Activated CD4-positive, alpha-beta T cell treated with anti-CD3 and anti-CD28 coated beads, Interleukin-2, amount 50 U/mL, for 16 hours (primary cell): ENCODE measurements around the gene RNF11.

Experiments
- DNase-seq: peaks from one replicate; pipeline ENCODE4 v3.0.0-alpha.2; 2020

The RNF11 gene

GRCh38 chr1:51317798-51318197 is 81.7 kb downstream of the RNF11 start:
- DNase-seq: no peak

DNA sequence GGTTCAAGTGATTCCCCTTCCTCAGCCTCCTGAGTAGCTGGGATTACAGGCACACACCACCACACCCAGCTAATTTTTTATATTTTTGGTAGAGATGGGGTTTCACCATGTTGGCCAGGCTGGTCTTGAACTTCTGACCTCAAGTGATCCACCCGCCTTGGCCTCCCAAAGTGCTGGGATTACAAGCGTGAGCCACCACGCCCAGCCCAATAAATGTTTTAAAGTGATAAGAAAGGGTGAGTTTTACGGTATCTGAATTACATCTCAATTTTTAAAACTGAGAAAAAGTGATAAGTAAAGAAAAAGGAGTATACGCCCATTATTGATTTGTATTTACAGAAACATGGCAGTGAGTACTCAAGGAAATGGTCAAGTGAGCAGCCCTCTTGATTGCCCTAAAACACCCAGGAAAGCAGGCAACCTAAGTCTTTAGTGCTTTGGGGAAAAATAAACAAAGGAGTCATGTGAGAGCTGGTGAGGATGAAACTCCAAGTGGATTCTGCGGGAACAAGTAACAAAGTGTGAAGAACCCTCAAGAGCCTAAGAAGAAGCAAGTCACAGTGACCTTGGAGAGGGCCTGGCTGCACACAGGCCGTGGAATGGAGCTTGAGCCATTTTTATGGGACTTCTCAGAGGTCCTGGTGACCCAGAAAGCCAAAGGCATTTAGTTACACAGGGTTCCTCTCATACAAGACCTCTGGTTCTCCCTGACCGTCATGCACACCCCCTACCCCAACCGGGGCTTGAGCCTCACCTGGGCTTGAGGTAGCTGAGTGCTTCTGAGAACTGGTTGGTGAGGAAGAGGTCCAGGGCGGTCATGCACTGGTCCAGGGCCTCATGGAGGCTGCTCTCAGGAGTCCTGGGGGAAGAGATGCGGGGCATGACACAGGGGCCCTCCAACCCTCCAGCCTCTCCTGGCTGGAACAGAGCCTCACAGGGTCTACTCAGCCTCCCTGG is 85.2 kb downstream of the RNF11 start:
- DNase-seq: no peak

DNA sequence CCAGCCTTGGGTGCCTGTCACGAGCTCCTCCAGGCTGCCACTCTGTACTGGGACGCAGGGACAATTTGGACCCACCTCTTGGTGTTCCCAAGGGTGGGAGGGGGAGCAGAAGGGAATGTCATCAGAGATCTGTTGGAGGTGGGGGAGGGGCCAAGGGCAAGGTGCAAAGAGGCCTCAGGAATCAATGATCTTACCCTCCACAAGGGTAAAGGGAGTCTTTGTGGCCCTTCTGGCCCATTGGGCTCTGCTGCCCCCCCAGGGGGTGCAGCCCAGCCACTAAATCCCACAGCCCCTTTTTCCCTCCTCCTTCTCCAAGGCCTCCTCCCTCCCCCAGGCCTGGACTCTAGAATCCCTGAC is 85.8 kb downstream of the RNF11 start:
- DNase-seq: no peak

DNA sequence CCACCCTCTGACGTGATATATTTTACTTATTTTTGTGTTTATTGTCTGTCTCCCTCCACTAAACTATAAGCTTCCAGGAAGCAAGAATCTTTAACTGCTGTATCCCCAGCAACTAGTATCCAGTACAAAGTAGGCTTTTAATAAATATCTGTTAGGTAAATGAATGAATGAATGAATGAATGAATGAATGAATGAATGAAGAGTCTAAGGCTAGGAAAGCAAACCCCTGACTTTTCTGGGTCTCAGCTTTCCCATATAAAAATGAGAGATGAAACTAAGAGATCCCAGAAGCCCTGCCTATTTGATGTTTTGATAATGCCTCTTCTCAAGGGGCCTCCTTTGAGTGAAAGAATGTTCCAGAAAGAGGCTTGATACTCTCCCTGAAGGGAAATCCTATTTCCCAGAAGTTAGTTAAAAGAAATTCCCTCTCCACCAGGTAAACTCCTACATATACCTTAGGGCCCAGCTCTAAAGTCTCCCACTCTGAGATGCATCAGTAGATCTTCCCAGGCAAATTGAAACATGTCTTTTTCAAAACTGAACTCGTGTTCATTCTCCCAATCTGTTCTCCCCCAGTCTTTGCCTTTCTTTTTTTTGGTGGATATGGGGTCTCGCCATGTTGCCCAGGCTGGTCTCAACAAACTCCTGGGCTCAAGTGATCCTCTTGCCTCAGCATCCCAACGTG is 86.5 kb downstream of the RNF11 start:
- no peak for DNase-seq
